Prostate gland (tissue), 2 donors: ENCODE data around the gene SLIT1.

Source experiments
- CTCF ChIP-seq, 4 experiments: fragments of 200-600 bp in 2 of 4; fragments of 450-650 bp in 2 of 4; sonication (generic) in 2 of 4; IDR thresholded peaks; 1 replicate in 3 of 4; 2 replicates in 1 of 4; pipeline ENCODE4 v1.5.1; 2016 to 2019; ENCODE audit warnings: antibody characterized with exemption in 4 of 4, mild to moderate bottlenecking in 2 of 4, moderate library complexity in 2 of 4
- POLR2A ChIP-seq: fragments of 450-650 bp; IDR thresholded peaks from one replicate; pipeline ENCODE4 v1.6.1; 2016; ENCODE audit warnings: antibody characterized with exemption, mild to moderate bottlenecking

GRCh38 chr10:97015240-97015639, 170.5 kb downstream of the SLIT1 start:
- TF ChIP-seq CTCF (IDR thresholded peaks at IDR 0.05) (no peak), POLR2A (no peak)
